Mucosa of descending colon (tissue), 3 donors: ENCODE measurements around the gene NOXRED1. TPM values are rescaled to one million over a fixed set of nuclear protein-coding genes. Genes with fewer than 3 reads are reported as not detected.

Source experiments
- ATAC-seq: fragments of 200-7000 bp; cut with Tn5 transposase; one replicate; pipeline ENCODE4 v1.9.1; 2020; ENCODE audit warnings: mild to moderate bottlenecking, moderate library complexity
- DNase-seq, 3 donors: peaks; one replicate each; pipeline ENCODE4 v3.0.0-alpha.2; 2020
- H3K36me3 ChIP-seq: fragments of 200-600 bp; one replicate; pipeline ENCODE4 v1.8.0; 2021; ENCODE audit warnings: low read depth, mild to moderate bottlenecking
- H3K4me1 ChIP-seq: fragments of 200-600 bp; one replicate; pipeline ENCODE4 v1.8.0; 2021; ENCODE audit warnings: low read depth, mild to moderate bottlenecking
- H3K4me3 ChIP-seq: fragments of 200-600 bp; one replicate; pipeline ENCODE4 v1.8.0; 2021; ENCODE audit warnings: mild to moderate bottlenecking
- H3K9me3 ChIP-seq: fragments of 200-600 bp; one replicate; pipeline ENCODE4 v1.8.0; 2021; ENCODE audit warnings: mild to moderate bottlenecking
- intact Hi-C, 2 donors: fragments of 100-400 bp; cut with DNase I in 1 of 2; cut with micrococcal nuclease in 1 of 2; formaldehyde crosslinking; loops; one replicate each; pipeline versions ENCODE4 v1.11.0 to v1.11.1; 2022; cut with DNase I, micrococcal nuclease
- total RNA-seq, 3 donors: library from RNA; stranded (reverse); fragmentation: NEBNext Ultra II Directional in 2 of 3; extraction: Animal tissue kit (Norgen Biotek cat#: 25700) in 2 of 3; gene quantifications; one replicate each; pipeline versions ENCODE4 v1.2.1 to v1.2.4, GENCODE V29; 2021 to 2023
- TF ChIP-seq, protein P1 (sequence below): fragments of 200-600 bp; IDR thresholded peaks from one replicate; pipeline ENCODE4 v1.8.0; 2022; ENCODE audit warnings: antibody characterized with exemption, mild to moderate bottlenecking
- donor health status: DM: no; HTN: no; CAD: no; lungs with moderate emphysema.
- donor health status: DM: no; HTN: no; CAD: no.
- donor health status: DM: no; HTN: yes; CAD: no.

The NOXRED1 gene
- total RNA-seq, 3 donors from 2014 or later = 0.82 to 1.1 (median 0.82) TPM

- TF ChIP-seq, protein P1, sequence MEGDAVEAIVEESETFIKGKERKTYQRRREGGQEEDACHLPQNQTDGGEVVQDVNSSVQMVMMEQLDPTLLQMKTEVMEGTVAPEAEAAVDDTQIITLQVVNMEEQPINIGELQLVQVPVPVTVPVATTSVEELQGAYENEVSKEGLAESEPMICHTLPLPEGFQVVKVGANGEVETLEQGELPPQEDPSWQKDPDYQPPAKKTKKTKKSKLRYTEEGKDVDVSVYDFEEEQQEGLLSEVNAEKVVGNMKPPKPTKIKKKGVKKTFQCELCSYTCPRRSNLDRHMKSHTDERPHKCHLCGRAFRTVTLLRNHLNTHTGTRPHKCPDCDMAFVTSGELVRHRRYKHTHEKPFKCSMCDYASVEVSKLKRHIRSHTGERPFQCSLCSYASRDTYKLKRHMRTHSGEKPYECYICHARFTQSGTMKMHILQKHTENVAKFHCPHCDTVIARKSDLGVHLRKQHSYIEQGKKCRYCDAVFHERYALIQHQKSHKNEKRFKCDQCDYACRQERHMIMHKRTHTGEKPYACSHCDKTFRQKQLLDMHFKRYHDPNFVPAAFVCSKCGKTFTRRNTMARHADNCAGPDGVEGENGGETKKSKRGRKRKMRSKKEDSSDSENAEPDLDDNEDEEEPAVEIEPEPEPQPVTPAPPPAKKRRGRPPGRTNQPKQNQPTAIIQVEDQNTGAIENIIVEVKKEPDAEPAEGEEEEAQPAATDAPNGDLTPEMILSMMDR = no peak
- H3K36me3 ChIP-seq = peaks cover 8% of the 10 kb centered on the region
- no peaks in the 10 kb centered on the region for H3K9me3 ChIP-seq
- intact Hi-C loops = no loop called here
- no peak overlapping the region for H3K4me3 ChIP-seq
- no peak for DNase-seq
- ATAC-seq = no peak
- no peaks in the 10 kb centered on the region for H3K4me1 ChIP-seq
Observed at GRCh38 chr14:77346495-77346894, 76.8 kb downstream of the NOXRED1 start.

- DNase-seq = no peak
- intact Hi-C loops = no loop called here
- Histone ChIP-seq H3K4me3 (no peak overlapping the region), H3K9me3 (no peaks in the 10 kb centered on the region), H3K36me3 (no peaks in the 10 kb centered on the region), H3K4me1 (no peaks in the 10 kb centered on the region)
- TF ChIP-seq, protein P1 = no peak
- ATAC-seq = no peak
Observed at GRCh38 chr14:77344377-77344996, 78.8 kb downstream of the NOXRED1 start.

Other genes starting within 250 kb of the NOXRED1 start
- gene TMEM63C, start 241.7 kb downstream of the NOXRED1 start, total RNA-seq = 10 to 100 TPM; 21.2 to 40.8 (median 34.9) TPM
- gene NGB, start 152.3 kb downstream of the NOXRED1 start, total RNA-seq = 1 to 10 TPM in 1 of 3 donors, under 1 TPM in 1, not detected in 1; 0.14 to 5.3 TPM
- gene POMT2, start 102.6 kb downstream of the NOXRED1 start, total RNA-seq = 10 to 100 TPM; 22.9 to 28.5 (median 23.2) TPM
- 10 to 100 TPM; 15.6 to 42.5 (median 37.1) TPM for gene GSTZ1, start 102.5 kb downstream of the NOXRED1 start, total RNA-seq
- 10 to 100 TPM in 1 of 3 donors, 1 to 10 TPM in 2; 6.5 to 15.6 (median 7.7) TPM for gene TMED8, start 46.4 kb downstream of the NOXRED1 start, total RNA-seq
- under 1 TPM; 0.29 to 0.66 (median 0.43) TPM for gene SAMD15, start 46.1 kb downstream of the NOXRED1 start, total RNA-seq
- 10 to 100 TPM; 17.8 to 23.1 (median 18.0) TPM for gene VIPAS39, start 34.1 kb upstream of the NOXRED1 start, total RNA-seq
- gene AHSA1, start 34.6 kb upstream of the NOXRED1 start, total RNA-seq = 100 to 1,000 TPM; 102 to 160 (median 116) TPM
- gene ISM2, start 75.3 kb upstream of the NOXRED1 start, total RNA-seq = under 1 TPM in 2 of 3 donors, not detected in 1; 0.10 to 0.98 TPM
- 10 to 100 TPM; 43.2 to 67.1 (median 58.6) TPM for gene SPTLC2, start 193.1 kb upstream of the NOXRED1 start, total RNA-seq